GM18951 (cell line): Measurements from ENCODE around the gene CDYL.

Source experiments
- POLR2A ChIP-seq: IDR thresholded peaks from 4 replicates; pipeline ENCODE4 v1.6.1; 2011; ENCODE audit warnings: mild to moderate bottlenecking; ENCODE audit not compliant: insufficient read length, insufficient read depth; ENCODE audit errors: extremely low read depth
- in situ Hi-C: fragments of 300-500 bp; cut with MboI; formaldehyde crosslinking; loops from one replicate; pipeline ENCODE4 v1.12.0; 2022; ENCODE audit warnings: low sequenced_read_pairs, mixed read lengths, inconsistent platforms; ENCODE audit not compliant: unreplicated experiment

Gene CDYL

DNA sequence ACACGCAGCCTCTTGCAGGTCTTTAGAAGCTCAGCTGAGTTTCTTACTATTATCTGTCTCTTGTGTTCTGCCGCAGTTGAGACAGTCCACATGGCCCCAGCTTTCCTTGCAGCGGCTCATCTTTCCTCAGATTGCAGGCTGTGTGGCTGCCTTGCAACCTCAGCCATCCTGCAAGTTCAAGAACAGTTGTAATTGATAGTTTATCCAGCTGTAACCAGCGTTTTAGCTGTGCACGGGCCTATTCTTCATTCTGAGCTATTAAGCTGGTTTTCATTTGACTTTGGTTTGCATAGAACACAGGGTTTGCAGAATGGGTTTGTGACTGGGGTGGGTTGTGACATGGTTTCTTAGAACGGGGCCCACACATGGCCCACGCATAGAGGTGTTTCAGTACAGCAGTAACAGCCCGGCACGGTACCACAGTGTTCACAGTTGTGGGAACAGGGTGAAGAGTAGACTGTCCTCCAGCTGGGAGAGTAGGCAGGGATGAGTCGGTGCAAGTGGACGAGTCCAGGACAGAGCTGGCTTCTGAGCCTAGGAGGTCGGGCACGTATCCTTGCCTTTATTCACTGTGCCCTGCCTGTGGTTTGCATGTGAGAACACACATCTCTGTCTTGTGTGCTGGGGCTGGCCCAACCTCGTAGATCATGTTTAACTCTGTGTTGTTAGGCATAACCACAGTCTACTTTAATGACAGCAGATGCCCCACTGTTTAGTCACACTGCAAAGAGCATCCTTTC, 138.4 kb downstream of the CDYL start:
- TF ChIP-seq POLR2A = no peak
- in situ Hi-C loops = no loop called here

DNA sequence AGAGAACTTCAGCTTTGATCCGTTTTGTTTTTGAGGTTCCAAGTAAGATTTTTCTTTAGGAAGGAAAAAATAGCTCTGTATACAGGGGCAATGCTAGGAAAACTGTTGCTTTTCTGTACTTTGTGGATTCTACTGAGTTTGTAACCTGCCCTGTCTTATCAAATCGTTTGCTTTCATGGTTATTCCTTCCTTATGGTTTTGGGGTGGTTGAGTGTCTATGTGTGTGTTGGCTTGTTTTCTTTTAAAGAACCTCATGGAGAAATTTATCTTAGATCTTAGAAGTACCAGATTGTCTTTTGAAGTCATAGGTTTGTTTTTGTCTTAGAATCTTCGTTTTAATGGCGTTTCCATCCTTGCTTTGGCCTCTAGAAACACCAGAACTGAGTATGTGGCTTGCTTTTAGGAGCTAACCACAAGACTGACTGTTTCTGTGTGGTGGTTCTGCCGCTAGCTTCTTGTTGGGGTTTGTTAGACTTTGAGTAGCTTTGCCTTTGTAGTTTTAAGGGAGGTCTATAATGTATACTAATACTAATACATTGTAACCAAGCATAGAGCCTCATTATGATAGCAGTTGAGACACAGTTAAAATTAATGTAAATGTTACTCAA, 140.9 kb downstream of the CDYL start:
- in situ Hi-C loops = no loop called here
- TF ChIP-seq POLR2A = no peak

DNA sequence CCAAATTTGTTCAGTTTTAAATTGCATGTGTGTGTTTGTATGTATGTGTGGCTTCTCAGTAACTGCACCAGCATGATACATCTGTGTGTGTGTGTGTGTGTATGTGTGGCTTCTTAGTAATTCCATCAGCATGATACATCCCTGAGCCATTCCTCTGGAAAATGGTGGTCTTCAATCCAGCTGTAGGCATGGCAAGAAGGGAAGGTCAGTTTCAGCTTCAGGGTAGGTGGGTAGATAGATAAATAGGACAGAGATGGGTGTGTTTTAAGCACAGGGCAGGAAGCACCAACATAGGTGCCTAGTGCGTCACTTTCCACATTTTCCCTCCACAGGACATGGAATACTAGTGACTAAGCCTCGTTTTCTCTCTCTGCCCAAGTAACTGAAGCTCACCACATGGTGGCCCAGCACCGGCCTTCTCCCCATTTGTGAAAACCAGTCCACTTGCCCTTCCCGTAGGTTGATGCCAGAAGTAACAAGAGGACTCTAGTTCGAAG, 144.8 kb downstream of the CDYL start:
- in situ Hi-C loops = no loop called here
- no peak for TF ChIP-seq POLR2A

DNA sequence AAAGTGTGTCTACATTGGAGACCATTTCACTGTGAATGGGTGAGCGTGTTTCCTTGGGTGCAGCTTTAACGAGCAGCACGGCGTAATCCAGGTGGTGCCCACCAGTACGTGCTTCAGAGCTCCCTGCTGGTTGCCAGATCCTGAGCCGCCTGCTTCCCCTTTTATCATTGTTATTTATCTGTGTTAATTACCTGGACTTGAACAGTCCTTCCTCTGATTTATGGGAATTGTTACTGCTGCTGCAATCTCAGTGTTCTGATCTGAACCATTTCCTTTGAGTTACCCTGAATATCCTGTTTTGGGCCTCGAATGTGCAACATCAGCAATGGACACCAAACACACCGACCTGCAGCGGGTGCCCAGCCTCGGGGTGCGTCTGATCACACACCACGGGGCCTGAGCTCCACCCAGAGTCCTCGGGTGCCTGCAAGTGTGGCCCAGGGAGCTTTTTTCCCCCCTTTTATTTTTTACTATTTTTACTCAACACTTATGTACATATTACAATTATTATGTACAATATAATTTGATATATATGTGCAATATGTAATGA, 146.4 kb downstream of the CDYL start:
- in situ Hi-C loops = no loop called here
- TF ChIP-seq POLR2A = no peak

DNA sequence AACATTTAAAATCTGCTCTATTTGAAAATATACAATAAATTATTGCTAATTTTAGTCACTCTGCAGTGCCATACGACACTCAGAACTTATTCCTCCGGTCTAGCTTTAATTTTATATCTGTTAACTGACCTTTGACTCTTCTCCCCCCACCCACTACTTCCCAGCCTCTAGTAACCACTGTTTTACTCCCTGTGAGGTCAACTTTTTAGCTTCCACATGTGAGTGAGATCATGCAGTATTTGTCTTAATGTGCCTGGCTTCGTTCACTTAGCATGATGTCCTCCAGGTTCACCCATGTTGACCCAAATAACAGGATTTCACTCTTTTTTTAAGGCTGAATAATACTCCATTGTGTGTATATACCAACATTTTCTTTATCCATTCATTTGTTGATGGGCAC, 146.9 kb downstream of the CDYL start:
- in situ Hi-C loops = no loop called here
- no peak for TF ChIP-seq POLR2A

DNA sequence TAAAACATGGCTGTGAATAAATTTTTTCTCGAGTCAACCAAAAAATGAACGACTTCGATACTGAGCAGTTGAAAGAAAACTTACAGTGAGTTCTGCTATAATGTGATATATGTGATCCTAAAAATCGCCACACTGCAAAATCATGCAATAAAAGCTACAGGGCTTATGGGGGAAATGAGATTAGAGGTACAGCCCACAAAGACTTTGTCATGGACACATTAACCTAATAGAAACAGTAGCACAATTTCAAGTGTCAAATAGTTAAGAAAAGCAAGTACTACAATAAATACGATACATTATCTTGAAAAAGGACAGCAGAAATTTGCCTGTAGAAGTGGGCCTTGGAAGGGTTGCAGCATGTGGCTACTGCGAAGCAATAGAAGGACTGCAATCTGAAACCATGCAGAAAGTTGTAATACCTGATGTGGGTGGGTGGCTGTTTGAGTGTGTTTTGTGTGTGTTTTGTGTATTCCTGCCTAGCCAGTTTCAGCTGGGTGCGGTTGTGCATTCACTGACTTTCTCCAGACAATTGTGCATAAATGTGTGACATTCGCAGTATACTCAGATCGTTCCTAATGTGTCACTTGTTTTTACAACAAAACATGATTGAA, 148.6 kb downstream of the CDYL start:
- no peak for TF ChIP-seq POLR2A
- in situ Hi-C loops = no loop called here

DNA sequence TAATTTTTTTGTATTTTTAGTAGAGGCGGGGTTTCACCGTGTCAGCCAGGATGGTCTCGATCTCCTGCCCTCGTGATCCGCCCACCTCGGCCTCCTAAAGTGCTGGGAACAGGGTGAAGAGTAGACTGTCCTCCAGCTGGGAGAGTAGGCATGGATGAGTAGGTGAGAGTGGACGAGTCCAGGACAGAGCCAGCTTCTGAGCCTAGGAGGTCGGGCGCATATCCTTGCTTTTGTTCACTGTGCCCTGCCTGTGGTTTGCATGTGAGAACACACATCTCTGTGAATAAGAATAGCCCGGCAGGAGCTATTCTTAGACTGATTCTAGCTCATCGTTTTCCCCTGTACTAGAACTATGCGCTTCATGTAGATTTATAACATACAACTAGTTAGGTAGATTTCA, 149.4 kb downstream of the CDYL start:
- in situ Hi-C loops = no loop called here
- TF ChIP-seq POLR2A = no peak

DNA sequence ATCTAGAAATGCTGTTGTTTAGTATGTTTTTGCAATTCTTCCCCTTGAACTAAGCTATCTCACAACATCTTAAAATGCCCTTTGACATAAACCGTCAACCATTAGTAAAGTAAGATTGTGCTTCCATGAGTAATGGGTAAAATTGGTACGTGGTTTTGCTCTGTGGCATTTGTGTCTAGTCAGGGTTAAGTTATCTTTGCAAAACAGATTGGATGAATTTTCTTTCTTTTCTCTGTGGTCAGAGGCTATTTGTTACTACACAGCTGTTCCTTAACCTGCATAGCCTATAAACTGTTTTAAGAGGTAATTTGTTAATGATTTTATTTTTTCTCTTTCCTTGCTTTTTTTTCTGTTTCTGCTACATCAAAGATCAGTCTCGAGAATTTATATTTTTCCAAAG, 152.2 kb downstream of the CDYL start:
- in situ Hi-C loops = no loop called here
- no peak for TF ChIP-seq POLR2A

DNA sequence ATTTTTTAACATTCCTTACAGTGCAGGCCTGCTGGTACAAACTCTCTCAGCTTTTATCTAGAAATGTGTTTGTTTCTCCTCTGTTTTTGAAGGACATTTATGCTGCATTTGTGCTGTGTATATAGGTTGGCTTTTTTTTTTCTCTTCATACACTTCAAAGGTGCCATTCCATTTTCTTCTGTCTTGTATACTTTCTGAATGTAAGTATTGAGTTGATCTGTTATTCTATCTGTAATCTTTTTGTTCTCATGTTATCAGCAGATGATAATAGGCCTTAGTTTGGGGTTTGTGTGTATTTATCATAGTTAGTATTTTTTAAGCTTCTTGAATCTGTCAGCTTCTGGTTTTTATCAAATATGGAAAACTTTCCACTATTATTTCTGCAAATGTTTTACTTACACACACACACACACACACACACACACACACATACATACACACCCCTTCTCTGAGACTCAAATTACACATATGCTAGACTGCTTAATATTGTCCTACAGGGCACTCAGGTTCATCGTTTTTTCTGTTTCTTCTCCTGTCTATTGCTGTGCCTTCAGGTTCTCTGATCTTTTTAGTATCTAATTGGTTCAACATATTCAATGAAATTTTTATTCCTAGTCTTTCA, 153.0 kb downstream of the CDYL start:
- no peak for TF ChIP-seq POLR2A
- in situ Hi-C loops = no loop called here

DNA sequence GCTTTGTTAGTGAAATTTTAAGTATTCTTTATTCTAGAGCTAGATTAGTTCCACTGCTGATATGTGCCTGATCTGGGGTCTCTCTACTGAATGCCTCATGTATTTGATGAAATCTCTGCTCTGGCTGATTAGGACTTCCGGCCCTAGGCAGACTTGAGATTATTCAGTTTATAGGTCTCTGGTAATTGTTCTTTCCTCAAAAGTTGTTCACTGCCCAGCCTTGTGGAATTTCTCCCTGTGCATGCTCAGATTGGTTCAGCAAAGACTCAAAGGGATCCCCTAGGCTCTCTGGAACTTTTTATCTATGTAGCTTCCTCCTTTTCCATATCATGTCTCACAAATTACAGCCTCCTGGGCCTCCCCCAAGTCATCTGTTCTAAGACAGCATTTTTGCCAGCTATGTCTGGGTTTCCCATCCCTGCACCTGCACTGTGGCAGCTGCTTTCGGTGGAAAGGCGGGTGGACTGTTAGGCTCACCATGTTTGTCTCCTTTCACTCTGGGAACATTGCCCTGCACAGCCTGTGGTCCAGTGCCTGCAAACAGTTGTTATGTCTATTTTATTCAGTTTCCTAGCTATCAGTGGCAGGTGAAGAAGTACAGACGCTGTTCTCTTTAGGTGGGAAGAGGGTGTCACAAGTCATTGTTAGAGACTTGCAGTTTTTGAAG, 154.0 kb downstream of the CDYL start:
- in situ Hi-C loops = no loop called here
- TF ChIP-seq POLR2A = no peak

DNA sequence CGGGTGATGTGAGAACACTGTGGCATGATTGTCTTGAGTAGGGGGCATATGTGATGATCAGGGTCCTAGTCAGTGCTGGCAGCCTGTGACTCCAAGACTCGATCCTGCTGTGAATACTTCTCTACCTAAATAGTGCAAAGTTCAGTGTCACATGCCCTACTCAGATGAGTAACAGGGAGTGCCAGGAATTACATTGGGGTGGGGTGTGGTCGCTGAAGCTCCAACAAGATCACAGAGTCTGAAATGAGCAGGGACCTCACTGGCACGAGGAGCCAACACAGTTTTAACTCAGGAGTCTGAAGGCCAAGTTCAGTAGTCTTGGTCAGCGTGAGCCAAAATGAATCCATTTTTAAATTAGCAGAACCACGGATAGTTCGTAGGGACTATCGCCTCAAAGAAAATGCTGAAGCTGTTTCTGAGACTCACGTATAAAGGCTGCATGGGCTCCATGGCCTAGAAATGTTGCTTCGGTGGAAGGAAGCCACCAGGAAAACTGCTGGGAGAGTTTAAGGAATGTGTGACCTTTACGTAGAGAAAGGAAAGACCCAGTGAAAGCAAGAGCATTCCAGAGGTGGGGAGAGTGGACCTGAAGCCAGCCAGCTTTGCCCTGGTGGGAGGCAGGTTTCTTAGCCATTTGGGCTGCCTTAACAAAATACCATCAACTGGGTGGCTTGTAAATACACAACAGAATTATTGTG, 155.5 kb downstream of the CDYL start:
- no peak for TF ChIP-seq POLR2A
- in situ Hi-C loops = no loop called here

DNA sequence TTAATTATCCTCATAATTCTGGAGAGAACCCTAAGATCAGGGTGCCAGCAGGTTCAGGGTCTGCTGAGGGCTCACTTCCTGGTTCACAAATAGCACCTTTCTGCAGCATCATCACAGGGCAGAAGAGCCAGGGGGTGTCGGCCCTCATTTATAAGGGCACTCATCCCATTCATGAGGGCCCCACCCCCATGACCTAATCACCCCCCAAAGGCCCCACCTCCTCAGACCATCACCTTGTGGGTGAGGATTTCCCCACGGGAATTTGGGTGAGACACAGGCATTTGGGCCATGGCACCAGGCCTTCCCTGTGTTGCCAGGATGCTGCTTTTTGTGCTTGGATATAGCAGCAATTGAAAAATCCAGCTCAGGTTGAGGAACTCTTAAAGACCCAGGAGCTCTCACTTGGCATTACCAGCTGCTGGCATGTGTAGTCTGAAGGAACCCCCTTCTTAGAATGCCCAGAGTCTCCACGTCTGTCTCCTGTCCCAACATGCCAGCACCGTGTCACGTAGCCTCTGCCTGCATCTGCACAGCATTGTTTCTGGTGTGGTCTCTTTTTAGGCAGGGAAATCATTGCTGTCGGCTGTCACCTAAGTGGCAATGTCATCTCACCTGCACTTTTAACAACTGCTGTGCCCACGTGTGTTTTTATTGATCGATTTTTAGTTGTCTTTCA, 156.2 kb downstream of the CDYL start:
- TF ChIP-seq POLR2A = no peak
- in situ Hi-C loops = no loop called here
